GM19452 (cell line): Measurements from ENCODE around the gene TRAF3.
"Not testable (repeated sequence)": the region's sequence is repeated elsewhere in the genome, so short reads cannot be mapped to it uniquely, and the experiment has no call there.

Experiments used
- ATAC-seq: cut with Tn5 transposase; IDR thresholded peaks from one replicate; pipeline ENCODE4 v1.9.1; 2021; ENCODE audit not compliant: unreplicated experiment

Gene TRAF3

DNA sequence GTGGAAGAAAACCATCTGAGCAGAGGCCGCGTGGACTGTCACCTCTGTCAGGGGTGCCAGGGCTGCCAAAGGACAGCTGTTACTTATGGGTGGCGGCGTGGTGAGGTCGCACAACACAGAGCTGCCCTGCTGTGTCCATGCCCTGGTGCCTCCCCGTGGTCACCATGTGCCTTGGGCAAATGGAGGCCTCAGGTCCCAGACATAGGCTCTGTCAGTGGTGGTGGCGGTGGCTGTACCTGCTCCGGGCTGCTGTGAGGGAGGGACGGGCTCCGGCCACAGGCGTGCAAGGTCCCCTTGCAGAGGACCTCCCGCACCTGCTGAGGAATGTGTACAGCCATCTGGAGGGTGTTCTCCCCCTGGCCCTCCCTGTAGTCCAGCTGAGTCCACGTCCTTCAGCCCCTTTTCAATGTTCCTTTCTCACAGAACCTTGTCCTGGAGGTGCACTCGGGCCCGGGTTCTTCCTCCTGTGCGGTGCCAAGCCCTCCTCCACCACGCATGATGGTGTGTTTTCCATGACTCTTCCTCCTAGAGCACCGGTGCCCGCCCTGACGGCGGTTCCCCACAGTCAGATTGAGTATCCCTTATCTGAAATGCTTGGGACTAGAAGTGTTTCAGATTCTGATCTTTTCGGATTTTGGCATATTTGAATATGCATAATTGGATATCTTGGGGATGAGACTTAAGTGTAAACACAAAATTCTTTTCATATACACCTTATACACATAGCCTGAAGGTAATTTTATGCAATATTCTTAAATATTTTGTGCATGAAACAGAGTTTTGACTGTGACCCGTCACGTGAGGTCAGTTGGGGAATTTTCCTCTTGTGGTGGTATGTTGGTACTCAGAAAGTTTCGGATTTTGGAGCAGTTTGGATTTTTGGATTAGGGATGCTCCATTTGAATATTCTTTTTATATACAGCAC is 49.8 kb downstream of the TRAF3 start:
- no peak for ATAC-seq

DNA sequence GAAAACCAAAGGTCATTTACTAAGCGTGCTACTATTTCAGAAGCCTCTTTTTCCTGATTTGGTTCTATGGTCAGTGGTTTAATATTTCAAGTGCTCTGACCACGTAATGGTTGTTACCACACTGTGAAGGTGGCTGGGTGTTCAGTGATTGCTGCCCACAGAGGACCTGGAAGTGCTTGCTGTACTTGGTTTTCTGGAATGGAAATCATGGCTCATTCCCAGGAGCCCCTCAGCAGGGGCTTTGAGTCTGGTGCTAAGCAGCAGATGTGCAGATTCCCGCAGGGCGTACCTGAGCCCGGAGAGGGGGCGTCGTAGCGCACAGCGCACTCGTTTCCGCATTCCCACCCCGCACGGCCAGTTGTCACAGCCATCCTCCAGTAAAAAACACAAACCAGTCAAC is 50.5 kb downstream of the TRAF3 start:
- ATAC-seq = no peak

DNA sequence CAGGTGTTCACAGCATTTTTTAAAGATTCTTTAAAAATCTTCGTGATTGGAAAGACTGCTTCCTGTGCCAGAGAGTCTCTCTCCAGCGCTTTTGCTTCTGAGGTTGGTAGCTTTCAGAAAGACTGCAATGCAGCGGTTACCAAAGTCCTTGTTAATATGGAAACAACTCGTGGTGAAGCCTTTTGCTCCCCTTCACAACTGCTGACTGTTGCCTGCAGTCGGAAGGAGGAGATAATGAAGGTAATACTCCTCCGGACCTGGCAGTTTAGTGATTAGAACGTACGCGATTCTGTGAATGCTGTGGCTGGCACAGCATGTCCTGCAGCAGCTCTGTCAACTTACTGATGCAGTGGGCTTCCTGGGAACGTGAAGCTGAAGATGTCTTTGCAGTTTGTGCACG is 50.9 kb downstream of the TRAF3 start:
- no peak for ATAC-seq

DNA sequence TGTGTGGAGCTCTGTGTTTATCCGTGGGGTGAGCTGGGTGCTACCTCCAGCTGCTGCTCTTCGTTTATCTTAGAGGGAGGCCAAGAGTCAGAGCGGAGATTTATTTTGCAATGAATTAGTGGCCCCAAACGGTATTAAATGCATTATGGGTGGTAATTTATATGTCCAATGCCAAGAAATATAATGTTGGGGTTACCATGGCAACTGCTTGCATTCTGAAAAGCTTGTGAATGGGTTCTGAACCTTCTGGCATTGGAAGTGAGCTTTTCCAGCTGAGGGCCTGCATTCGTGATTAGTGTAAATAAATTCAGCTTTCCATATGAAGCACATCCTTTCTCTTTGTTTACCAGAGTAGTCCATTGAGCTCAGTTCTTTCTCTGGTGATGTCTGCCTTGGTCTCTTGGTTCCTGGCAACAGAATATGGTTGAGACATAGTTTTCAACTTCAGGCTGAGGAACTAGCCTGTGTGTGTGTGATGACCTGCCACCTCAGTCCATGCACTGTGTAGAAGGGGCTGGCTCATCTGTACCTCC is 51.8 kb downstream of the TRAF3 start:
- ATAC-seq = no peak

DNA sequence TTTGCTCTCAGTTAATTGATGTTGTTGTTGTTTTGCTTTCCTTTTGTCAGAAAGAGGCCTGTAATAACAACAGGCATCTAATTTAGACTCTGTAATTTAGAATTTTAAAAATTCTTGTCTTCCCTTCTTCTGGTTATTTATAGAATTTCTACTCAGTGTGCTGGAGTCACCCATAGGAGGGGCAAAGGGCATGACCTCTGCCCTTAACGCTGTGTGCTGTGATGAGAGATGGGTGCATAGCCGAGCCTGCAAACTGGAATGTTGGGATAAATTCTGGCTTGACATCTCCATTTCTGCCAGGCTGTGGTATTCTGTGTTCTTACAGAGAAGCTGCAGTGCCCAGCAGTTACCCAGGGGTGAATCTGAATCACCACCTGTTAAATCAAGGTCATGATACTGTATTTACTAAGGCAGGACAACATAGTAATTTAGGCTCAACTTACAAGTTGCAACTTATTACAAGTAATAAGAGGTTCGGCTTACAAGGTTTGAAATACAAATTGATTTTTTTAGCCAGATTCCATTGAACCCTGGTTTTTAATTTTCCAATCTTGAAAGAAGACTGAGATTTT is 53.3 kb downstream of the TRAF3 start:
- ATAC-seq = no peak

DNA sequence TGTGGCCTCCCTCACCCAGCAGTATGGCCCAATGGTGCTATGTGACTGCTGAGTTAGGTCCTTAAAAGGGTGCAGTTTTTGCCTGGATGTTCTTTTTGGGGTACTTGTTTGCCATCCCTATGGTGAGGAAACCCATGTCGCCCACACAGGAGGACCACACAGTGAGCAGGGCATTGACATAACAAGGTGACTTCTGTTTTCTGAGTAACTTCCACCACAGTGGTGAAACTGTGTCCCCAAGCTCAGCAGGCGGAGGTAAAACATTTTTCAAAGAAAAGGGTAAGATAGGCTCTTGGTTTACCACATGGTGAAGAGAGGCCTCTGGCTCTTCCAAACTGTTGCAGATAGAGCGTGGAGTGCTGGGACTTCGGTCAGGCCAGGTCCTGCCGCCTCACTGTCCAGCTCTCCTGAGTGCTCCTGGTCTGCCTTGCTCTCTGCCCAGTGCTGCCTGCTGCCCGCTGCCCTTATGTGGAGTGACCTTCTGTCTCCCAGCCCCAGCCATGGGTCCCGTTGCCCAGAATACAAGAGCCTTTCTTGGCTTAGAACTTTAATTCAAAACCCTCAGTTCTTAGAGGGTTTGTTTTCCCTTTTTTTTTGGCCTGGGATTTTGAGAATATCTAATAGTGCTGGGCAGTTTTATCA is 54.0 kb downstream of the TRAF3 start:
- no peak for ATAC-seq

DNA sequence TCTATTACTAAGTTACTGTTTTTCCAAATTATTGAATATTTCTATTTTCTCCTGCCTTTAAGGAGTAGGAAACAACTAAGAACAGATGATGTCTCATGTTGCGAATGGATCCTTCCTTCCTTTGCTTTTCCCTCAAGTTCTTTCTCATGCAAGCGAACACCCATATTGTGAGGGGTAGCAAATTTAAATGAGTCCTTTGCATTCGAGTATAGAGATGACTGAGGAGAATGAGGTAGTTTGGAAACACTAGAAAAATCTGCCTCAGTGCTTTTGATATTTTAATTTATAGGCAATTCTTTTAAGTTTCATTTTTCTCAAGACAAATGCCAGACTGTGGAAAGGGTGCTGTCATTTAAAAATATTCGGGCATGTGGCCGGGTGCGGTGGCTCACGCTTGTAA is 56.1 kb downstream of the TRAF3 start:
- no peak for ATAC-seq

DNA sequence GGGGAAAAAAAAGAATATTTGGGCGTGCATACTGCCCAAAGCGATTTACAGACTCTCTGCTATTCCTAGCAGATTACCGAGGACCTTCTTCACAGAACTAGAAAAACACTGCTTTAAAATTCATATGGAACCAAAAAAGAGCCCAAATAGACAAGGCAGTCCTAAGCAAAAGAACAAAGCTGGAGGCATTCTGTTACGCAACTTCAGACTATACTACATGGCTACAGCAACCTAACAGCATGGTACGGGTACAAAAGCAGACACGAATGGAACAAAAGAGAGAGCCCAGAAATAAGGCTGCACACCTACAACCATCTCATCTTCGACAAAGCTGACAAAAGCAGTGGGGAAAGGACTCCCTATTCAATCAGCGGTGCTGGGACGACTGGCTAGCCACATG is 56.7 kb downstream of the TRAF3 start:
- no peak for ATAC-seq

DNA sequence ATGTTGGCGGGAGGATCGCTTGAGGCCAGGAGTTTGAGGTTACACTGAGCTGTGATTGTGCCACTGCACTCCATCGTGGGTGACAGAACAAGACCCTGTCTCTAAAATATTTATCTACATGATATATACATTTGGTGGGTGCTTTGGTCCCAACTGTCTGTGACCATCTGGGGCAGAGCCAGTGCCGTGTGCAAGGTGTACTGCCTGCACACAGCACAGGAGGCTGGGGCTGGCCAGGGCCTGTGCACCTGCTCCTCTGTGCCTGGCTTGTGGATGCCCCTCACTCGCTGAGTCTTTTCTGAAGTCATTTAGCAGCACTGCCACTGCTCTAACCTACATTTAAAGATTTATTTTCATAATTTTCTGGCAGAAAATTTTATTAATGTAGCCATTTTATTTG is 58.7 kb downstream of the TRAF3 start:
- ATAC-seq = no peak

DNA sequence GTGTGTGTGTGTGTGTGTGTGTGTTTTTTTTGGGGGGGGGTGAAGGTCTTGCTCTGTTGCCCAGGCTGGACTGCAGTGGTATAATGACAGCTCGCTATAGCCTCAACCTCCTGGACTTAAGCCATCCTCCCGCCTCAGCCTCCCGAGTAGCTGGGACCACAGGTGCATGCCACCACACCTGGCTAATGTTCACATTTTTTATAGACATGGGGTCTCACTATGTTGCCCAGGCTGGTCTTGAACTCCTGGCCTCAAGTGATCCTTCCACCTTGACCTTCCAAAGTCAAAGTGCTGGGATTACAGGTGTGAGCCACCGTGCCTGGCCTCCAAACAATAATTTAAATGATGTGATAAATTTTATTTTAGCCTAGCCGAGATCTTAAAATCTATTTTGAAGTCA is 59.9 kb downstream of the TRAF3 start:
- not testable (repeated sequence) for ATAC-seq

DNA sequence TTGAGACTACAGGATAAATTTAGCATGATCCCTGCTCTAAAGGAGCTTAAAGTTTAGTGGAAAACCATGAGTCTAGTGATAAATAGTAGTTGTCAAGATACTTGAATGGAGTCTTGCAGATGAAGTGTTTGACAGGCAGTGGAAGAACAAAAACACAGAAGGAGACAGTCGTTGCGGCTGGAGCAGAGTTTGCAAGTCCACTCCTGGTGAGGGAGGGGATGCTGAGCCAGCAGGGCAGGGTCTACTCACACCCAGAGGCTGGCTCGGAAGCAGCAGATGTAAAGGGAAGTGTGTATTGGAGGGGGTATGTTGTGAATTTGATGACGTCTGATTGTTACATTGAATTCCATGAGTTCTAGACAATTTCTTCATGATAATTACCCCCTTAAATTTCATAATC is 61.3 kb downstream of the TRAF3 start:
- no peak for ATAC-seq

DNA sequence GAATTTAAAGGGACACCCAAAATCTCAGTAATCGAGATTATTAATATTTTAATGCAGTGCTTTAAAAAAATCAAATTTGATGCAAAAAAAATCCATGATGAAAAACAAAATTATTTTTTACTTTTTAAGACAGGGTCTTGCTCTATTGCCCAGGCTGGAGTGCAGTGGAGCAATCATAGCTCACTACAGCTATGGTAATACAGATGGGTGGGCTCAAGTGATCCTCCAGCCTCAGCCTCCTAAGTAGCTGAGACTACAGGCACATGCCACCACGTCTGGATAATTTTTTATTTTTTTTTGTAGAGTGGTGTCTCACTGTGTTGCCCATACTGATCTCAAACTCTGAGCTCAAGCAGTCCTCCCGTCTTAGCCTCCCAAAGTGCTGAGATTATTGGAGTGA is 62.9 kb downstream of the TRAF3 start:
- ATAC-seq = no peak

DNA sequence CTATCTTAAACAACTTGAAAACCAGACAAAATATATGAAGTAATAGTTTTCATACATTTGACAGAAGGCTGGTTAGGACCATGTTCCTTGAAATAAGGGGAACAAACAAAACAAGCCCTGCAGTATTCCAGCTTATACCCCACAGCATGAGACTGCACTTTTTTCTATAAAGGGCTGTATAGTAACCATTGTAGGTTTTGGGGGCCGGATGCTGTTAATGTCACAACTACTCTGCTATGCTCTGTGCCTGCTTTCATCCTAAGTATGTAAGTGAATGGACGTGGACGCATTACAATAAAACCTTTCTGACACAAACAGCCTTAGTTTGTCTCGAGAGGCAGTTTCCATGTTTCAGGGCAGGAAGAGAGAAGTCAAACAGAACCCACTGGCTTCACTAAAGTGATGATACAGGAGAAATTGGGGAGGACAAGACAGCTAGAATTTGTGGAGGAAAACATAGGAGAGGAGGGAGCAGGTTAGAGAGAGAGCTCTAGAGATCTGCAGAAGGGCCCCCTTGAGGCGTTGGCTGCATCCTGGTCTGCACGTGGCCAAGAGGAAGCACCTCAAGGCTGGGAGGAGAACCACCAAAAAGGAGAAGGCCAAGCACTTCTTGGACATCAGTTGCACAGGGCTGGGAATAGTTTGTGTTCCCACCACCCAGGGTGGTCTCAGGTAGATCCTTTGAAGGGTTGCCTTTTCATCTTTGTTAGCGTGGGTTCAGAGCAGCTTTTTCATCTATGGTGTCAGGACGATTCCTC is 63.7 kb downstream of the TRAF3 start:
- ATAC-seq = no peak

DNA sequence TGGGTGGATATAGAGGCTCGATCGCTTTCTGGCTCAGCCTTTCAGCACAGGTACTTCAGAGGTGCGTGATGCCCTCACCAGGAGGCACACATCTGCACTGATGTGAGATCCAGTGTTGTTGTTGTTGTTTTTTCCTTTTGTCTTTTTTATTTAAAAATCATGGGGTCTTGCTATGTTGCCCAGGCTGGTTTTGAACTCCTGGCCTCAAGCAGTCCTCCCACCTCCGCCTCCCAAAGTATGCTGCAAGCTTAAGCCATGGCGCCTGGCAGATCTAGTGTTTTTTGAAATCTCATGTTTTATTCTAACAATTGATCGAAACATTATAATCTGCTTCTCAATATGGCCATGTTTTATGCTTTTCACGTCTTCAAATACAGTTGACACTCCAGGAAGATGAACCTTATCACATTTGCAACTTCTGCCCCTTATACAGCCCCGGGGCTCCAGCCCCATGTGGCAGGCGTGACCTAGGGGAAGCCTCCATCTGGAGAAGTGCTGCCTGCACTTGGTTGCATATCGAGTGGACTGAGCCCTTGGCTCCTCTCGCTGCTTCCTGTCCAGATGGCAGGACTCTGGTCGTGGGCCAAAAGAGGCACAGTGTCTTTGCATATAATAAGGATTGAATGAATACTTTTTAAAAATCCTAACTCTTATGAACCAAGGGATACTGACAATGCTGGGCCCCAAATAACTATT is 71.7 kb downstream of the TRAF3 start:
- ATAC-seq = no peak

DNA sequence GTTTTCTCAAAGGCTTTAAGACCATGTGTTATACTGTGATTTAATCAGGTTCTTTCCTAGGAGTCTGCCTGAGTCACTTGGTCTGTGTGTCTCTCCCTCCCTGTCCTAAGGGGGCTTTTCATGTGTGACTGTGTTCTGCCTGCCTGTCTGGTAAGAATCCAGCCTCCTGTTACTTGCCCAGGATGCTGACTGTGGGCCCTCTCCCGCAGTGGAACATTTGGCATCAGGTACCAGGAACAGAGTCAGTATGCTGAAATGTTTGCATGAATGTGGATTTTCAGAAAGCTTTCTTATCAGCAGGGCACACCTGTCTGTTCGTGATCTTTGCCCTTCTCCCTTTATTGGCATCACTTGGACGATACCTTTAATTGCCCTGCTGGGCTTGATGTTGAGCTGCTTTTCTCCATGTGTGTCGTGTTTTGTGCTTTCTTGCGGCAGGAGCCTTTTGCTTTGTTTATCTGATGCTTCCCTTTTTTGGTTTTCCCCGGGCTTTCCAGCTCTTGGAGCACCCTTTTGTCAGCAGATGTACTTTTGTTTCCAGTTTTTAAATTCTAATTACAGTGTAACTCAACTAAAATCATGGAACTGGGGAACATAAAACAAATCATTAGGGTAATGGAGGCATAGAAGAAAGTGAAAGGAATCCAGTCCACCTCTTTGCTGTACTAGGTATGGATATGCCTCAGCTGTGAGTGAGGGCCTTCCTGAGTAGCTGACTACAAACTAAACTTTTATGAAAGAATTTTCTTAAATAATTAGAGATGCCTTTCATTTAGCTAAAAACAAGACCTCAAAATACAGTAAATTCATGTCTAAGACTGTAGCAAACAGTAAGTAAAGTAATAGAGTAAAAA is 72.5 kb downstream of the TRAF3 start:
- no peak for ATAC-seq

DNA sequence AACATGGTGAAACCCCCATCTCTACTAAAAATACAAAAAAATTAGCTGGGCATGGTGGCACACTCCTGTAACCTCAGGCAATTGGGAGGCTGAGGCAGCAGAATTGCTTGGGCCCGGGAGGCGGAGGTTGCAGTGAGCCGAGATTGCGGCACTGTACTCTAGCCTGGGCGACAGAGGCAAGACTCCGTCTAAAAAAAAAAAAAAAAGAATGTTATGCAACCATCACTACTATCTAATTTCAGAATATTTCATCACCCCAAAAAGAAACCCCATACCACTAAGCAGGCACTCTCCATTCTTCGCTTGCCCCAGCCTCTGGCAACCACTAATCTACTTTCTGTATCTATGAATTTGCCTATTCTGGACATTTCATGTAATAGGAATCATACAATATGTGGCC is 76.4 kb downstream of the TRAF3 start:
- ATAC-seq = no peak

DNA sequence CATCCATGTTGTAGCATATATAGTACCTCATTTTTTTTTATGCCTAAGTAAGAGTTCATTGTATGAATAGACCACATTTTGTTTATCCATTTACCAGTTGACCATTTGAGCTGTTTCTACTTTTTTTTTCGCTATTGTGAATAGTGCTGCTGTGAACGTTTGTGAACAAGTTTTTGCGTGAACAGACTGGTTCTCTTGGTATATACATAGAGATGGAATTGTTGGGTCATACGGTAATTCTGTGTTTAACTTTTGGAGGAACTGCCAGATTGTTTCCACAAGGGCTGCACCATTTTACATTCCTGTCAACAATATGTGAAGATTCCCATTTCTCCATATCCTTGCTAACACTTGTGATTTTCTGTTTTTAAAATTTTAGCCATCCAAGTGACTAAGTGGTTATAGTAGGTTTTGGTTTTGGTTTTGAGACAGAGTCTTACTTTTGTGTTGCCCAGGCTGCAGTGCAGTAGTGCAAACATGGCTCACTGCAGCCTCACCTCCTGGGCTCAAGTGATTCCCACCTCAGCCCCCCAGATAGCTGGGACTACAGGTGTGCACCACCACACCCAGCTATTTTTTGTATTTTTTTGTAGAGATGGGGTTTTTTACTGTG is 76.9 kb downstream of the TRAF3 start:
- ATAC-seq = no peak

DNA sequence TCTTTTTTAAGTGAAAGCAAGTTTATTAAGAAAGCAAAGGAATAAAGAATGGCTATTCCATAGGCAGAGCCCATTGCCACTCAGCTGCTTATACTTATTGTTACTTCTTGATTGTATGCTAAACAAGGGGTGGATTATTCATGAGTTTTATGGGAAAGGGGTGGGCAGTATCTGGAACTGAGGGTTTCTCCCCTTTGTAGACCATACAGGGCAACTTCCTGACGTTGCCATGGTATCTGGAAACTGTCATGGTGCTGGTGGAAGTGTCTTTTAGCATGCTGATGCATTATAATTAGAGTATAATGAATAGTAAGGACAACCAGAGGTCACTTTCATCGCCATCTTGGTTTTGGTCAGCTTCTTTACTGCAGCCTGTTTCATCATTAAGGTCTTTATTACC is 78.9 kb downstream of the TRAF3 start:
- no peak for ATAC-seq

DNA sequence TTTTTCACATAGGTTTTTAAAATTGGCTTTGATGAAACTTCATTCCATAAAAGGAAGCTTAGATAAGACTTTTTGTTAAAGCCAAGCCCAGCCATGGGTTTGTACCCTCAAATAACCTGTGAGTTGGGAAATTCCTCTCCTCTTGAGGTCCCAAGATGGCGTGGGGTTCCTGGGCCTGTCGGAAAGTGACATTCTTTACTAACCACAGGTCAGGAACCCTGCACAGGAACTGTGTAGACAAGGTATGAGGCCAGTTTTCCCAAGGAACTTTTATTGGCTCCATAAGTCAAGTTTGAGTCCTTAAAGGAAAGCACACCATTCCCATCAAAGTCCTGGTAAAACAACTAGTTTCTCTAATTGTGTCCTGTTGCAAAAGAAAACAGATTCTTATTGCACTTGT is 80.2 kb downstream of the TRAF3 start:
- no peak for ATAC-seq
